Measurements from ENCODE around the gene TPCN2.

TPCN2 gene

DNA sequence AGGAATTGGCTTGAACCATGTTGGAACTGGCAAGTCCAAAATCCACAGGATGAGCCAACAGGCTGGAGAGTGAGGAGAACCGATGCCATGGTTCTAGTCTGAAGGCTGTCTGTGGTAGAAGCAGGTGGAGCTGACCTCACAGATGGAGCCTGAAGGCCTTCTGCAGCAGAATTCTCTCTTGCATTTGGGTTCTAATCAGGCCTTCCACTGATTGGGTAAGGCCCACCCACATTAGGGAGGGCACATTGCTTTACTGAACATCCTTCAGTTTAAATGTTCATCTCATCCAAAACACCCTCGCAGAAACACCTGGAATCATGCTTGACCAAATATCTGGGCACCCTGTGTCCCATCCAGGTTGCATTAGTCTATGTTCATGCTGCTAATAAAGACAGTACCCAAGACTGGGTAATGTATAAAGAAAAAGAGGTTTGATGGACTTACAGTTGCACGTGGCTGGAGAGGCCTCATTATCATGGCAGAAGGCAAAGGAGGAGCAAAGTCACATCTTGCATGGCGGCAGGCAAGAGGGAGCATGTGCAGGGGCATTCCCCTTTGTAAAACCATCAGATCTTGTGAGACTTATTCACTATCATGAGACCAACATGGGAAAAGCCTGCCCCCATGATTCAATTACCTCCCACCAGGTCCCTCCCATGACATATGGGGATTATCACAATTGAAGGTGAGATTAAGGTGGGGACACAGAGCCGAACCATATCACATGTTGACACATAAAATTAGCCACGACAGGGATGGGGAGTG lies 122.9 kb downstream of the TPCN2 start:
- no peak for DNase-seq

DNA sequence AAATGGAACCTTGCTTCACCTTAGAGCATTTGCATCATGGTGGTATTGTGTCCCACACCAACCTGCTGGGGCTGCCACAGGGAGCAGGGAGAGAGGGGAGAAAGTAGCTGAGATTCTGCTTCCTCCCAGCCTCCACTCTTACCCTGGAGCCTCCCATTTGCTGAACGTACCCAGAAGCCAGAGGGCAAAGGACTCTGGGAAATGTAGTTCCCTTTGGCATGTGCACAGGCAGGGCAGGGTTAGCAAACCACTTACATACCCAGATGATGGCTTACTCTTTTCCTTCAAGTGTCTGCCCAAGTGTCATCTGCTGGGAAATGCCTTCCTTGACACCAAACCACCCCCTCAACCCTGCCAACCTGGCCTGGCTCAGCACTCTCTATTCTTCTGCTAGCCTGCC lies 123.9 kb downstream of the TPCN2 start:
- DNase-seq, result no peak

DNA sequence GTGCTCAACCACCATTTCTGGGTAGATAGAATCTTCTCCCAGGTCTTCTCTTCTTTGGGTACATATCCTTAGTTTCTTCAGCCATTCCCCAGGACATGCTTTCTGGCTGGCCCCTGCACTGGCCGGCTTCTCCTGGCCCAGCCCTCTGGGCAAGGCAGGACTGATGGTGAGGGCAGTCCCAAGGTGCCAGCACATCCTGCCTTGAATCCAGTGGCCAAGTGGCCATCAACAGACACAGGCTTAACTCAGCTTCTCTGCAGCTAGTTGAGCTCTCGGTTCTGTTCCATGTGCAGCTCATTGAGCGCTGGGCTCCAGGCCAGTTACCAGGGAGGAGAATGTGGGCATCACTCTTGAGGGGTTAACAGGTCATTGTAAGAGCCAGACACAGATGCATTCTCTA lies 124.6 kb downstream of the TPCN2 start:
- no peak for DNase-seq

DNA sequence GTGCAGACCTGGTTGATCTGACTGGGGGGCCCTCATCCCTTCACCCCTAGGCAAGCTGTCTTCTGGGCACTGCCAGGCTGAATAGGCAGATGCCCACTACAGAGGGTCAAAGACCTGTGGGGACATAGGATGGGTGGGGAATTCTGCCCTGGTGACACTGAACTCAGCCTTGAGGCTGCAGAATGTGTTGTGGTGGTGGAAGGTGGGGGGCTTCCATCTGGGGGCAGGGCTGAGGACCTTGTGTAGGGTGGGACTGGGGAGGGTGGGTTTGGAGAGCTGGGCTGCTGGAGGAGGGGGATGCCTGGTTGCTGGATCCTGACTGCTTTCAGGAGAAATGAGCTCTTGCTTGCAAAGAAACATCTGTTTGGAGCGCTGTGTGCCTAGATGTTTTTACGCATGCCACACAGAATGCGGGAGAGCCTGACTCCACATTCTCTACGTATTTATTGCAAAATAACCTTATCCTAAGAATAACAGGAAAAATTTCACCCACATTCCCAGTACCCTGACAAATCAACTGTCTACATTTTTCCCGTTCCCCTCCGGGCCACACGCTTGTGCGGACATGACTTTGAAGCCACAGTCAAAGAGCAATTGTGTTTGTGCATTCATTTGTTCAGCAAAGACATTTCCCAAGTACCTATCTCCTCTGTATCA lies 125.3 kb downstream of the TPCN2 start:
- no peak for DNase-seq

DNA sequence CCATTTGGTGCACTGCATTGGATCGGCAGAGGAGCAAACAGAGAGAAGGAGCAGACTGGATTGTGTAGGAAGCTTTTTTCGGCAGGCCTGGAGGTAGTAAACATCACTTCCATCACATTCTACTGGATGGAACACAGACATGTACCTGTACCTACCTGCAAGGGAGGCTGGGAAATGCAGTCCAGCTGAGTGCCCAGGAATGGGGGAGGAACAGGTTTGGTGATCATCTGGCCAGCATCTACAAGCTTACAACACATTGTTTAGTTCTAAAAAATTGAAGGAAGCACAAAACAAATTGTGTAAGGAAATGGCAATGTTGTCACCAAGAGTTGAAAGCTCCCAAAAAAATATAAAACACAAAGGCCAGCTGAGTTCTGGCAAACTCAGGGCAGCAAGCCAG lies 126.1 kb downstream of the TPCN2 start:
- no peak for DNase-seq

- DNase-seq, result no peak
Observed at GRCh38 chr11:69178819-69179482, 130.2 kb downstream of the TPCN2 start.

DNA sequence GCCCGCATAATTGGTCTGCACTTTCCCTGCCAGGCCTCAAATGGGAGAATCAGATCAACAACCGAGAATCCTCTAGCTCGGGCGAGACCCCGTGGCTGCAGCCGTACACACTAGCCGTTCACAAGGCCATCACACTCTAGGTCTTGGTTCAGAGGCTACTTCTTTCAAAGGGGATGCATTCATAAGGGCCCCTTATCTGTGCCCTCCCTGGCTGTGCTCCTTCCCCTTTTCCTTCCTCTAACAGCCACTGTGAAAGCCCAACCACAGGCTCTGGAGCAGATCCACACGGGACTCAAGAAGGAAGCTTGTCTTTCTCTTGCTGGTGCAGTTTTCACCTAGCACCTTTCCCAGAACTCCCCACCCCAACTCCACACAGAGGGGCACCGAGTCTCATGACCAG lies 131.5 kb downstream of the TPCN2 start:
- no peak for DNase-seq

GRCh38 chr11:69180726-69181125 lies 132.0 kb downstream of the TPCN2 start:
- DNase-seq, result no peak

- no peak for DNase-seq
Observed at GRCh38 chr11:69183613-69184012, 134.9 kb downstream of the TPCN2 start.

All from activated CD4-positive, CD25-positive, alpha-beta regulatory T cell treated with anti-CD3 and anti-CD28 coated beads, Interleukin-2, amount 50 U/mL, for 72 hours (primary cell).